A549 (cell line): ENCODE data around the gene THEM4. TPM values are rescaled to one million over a fixed set of nuclear protein-coding genes. Genes with fewer than 3 reads are reported as not detected.

ENCODE experiments used
- ATAC-seq, 2 experiments: fragments of 200-7000 bp in 1 of 2; fragments of >200 bp in 1 of 2; cut with Nextera tagmentation in 1 of 2; cut with Tn5 transposase in 1 of 2; 3 replicates each; pipeline versions ENCODE4 v1.8.0 to v1.9.1; 2018 to 2020; ENCODE audit warnings: mild to moderate bottlenecking in 1 of 2, moderate library complexity in 1 of 2
- CTCF ChIA-PET: fragments of 300-600 bp; sonication (Branson Sonifier 250); formaldehyde crosslinking; extraction: SDS; loops from one replicate; lab custom pipeline; 2021; ENCODE audit warnings: antibody characterized with exemption, inconsistent platforms; lab: Yijun Ruan, JAX
- POLR2A ChIA-PET: fragments of 350-600 bp; formaldehyde crosslinking; extraction: SDS; loops from one replicate; lab custom pipeline; 2021; ENCODE audit warnings: antibody characterized with exemption, inconsistent platforms; lab: Yijun Ruan, JAX
- DNase-seq, 2 experiments: peaks; one replicate each; pipeline versions ENCODE4 v3.0.0 to v3.0.0-alpha.2; 2011 to 2016; ENCODE audit warnings: low read depth in 1 of 2, low spot score in 1 of 2
- FAIRE-seq: peaks from 2 replicates; lab custom pipeline; 2011; peaks lifted over from hg19 to GRCh38; lab: Jason Lieb, UNC
- H3K27ac ChIP-seq, 2 experiments: fragments of >200 bp; sonication (Bioruptor Twin); formaldehyde crosslinking; 3 replicates each; pipeline ENCODE4 v1.5.1; 2016 to 2017
- H3K4me1 ChIP-seq: fragments of >200 bp; sonication (Bioruptor Twin); formaldehyde crosslinking; 3 replicates; pipeline ENCODE4 v1.6.1; 2016
- H3K4me2 ChIP-seq: fragments of >200 bp; sonication (Bioruptor Twin); formaldehyde crosslinking; 3 replicates; pipeline ENCODE4 v1.6.1; 2016
- H3K4me3 ChIP-seq: fragments of >200 bp; sonication (Bioruptor Twin); formaldehyde crosslinking; 3 replicates; pipeline ENCODE4 v1.5.1; 2016
- H3K9me3 ChIP-seq: fragments of >200 bp; sonication (Bioruptor Twin); formaldehyde crosslinking; 3 replicates; pipeline ENCODE4 v1.6.1; 2016
- BHLHE40 ChIP-seq: IDR thresholded peaks from 2 replicates; pipeline ENCODE4 v1.6.1; 2012; ENCODE audit warnings: low read depth, low read length, inconsistent platforms
- CBX2 ChIP-seq: fragments of 200-600 bp; sonication (generic); IDR thresholded peaks from 2 replicates; pipeline ENCODE4 v1.6.1; 2016; ENCODE audit warnings: low read depth, mild to moderate bottlenecking, borderline replicate concordance
- CHD4 ChIP-seq: fragments of 200-600 bp; sonication (generic); IDR thresholded peaks from 2 replicates; pipeline ENCODE4 v1.6.1; 2016; ENCODE audit warnings: antibody characterized with exemption, mild to moderate bottlenecking, borderline replicate concordance
- EHF ChIP-seq: fragments of 250-450 bp; sonication (Bioruptor Pico); IDR thresholded peaks from 2 replicates; pipeline ENCODE4 v1.5.0; 2020; ENCODE audit warnings: mild to moderate bottlenecking
- EHMT2 ChIP-seq: fragments of 200-600 bp; sonication (generic); IDR thresholded peaks from 2 replicates; pipeline ENCODE4 v1.6.1; 2016; ENCODE audit warnings: antibody characterized with exemption, low read depth, mild to moderate bottlenecking, moderate library complexity
- HOXB5 ChIP-seq: fragments of 250-450 bp; sonication (Bioruptor Pico); IDR thresholded peaks from 2 replicates; pipeline ENCODE4 v1.5.0; 2020; ENCODE audit warnings: mild to moderate bottlenecking, moderate library complexity
- KDM1A ChIP-seq: fragments of 200-600 bp; sonication (generic); IDR thresholded peaks from 2 replicates; pipeline ENCODE4 v1.6.1; 2016; ENCODE audit warnings: low read depth, mild to moderate bottlenecking
- KDM5A ChIP-seq: fragments of 200-600 bp; sonication (generic); IDR thresholded peaks from 2 replicates; pipeline ENCODE4 v1.6.1; 2016; ENCODE audit warnings: antibody characterized with exemption, mild to moderate bottlenecking
- MAFK ChIP-seq: fragments of 450-650 bp; IDR thresholded peaks from 2 replicates; pipeline ENCODE4 v1.6.1; 2014; ENCODE audit not compliant: partially characterized antibody
- MAZ ChIP-seq: fragments of 150-350 bp; IDR thresholded peaks from 2 replicates; pipeline ENCODE4 v1.6.1; 2014; ENCODE audit warnings: antibody characterized with exemption, low read depth, low read length, borderline replicate concordance
- NPAS2 ChIP-seq: fragments of 250-450 bp; sonication (Bioruptor Pico); IDR thresholded peaks from 2 replicates; pipeline ENCODE4 v1.8.0; 2022; ENCODE audit warnings: mild to moderate bottlenecking, moderate library complexity, borderline replicate concordance
- NR3C1 ChIP-seq: fragments of >200 bp; sonication (Bioruptor Twin); formaldehyde crosslinking; IDR thresholded peaks from 3 replicates; pipeline ENCODE4 v1.6.1; 2017
- POLR2AphosphoS2 ChIP-seq: conservative IDR thresholded peaks from 2 replicates; pipeline ENCODE4 v1.6.1; 2012; ENCODE audit warnings: low read length, improper control_type of control experiment, inconsistent platforms
- SREBF2 ChIP-seq: fragments of 450-650 bp; IDR thresholded peaks from 2 replicates; pipeline ENCODE4 v1.6.1; 2014; ENCODE audit warnings: mild to moderate bottlenecking, moderate library complexity
- ZFP36 ChIP-seq: fragments of 450-650 bp; IDR thresholded peaks from 2 replicates; pipeline ENCODE4 v1.6.1; 2014; ENCODE audit warnings: borderline replicate concordance; ENCODE audit not compliant: partially characterized antibody
- WGBS: methylation state at CpG from one replicate; pipeline ENCODE4 v1.1.6; 2017; ENCODE audit errors: missing lambda C conversion rate; 5-methylcytosine and 5-hydroxymethylcytosine counted together
- polyA plus RNA-seq, 4 experiments: library from polyadenylated mRNA; depleted of rRNA in 3 of 4; stranded (reverse); fragments of >200 nt; fragmentation: RNase III in 1 of 4; extraction: RNeasy Plus Mini Kit Qiagen cat#74134 plus additional on column Dnase treatment in 1 of 4; gene quantifications; 2 replicates in 3 of 4; 3 replicates in 1 of 4; pipeline ENCODE4 v1.2.3, GENCODE V29; 2011 to 2017
- TF ChIP-seq, protein P1 (sequence below): fragments of >200 bp; sonication (Bioruptor Twin); formaldehyde crosslinking; IDR thresholded peaks from 2 replicates; pipeline ENCODE4 v1.6.1; 2016
- TF ChIP-seq, protein P2 (sequence below): IDR thresholded peaks from 2 replicates; pipeline ENCODE4 v1.6.1; 2012
- TF ChIP-seq, protein P3 (sequence below): fragments of 250-450 bp; sonication (Bioruptor Pico); IDR thresholded peaks from 2 replicates; pipeline ENCODE4 v1.5.0; 2020; ENCODE audit warnings: low read depth, mild to moderate bottlenecking, moderate library complexity
- TF ChIP-seq, protein P4 (sequence below): fragments of 200-600 bp; sonication (generic); IDR thresholded peaks from 2 replicates; pipeline ENCODE4 v1.6.1; 2016; ENCODE audit warnings: antibody characterized with exemption, mild to moderate bottlenecking, moderate library complexity

THEM4 gene
- polyA plus RNA-seq, 2 of the 4 experiments (the other 2 are of a cell fraction), result 16.6 to 32.3 TPM

DNA sequence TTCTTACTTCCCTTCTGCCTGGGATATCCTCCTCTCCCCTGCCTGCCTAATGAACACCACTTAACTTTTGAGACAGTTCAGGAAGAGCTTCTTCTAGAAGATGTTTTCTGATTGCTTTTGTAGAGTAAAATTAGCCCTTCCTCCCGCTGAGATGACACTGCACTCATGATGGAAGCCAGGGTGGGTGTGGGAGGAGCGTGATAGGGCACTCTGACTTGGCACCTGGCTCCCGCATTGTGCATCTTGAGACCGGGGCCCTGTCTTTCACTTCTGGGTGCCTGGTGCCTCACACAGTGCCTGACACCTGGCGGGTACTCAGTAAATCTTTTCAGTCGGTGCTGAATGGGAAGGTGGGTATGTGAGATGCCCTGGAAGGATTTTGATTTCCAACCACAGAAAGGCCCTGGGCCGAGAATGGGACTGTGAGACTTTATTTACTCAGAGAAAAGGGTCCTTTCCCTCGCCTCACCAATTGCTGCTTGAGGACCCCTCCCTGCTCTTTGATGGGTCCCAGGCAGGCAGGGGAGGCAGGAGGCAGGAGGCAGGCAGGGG is 62.5 kb downstream of the THEM4 start:
- DNase-seq (no peak), ATAC-seq (no peak)
- Histone ChIP-seq H3K4me2 (peak overlapping the region; percentile 14; the same call in 1 of the 3 replicates), H3K27ac (no peak overlapping the region), H3K9me3 (no peaks in the 10 kb centered on the region), H3K4me3 (no peak overlapping the region), H3K4me1 (peaks cover 11% of the 10 kb centered on the region; the same call in 2 of the 3 replicates)
- ChIA-PET POLR2A (interaction anchor here (0.6 kb wide), 1 partner anchor 1480 kb away, joined by 3 read pairs; no protein-coding TSS in a partner anchor), CTCF (interaction anchor here (0.9 to 6.5 kb wide), 7 partner anchors 9 to 313 kb away, joined by 3 to 51 read pairs (median 3); no protein-coding TSS in a partner anchor)
- WGBS, result 77% methylated on average over 8 of the region's 8 CpGs
- TF ChIP-seq POLR2AphosphoS2 (no peak), MAFK (no peak), NR3C1 (no peak), ZFP36 (no peak), EHMT2 (no peak), KDM1A (no peak), CHD4 (no peak), SREBF2 (no peak), HOXB5 (no peak), EHF (no peak), CBX2 (no peak), MAZ (no peak)
- TF ChIP-seq, protein P1, sequence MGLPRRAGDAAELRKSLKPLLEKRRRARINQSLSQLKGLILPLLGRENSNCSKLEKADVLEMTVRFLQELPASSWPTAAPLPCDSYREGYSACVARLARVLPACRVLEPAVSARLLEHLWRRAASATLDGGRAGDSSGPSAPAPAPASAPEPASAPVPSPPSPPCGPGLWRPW, result no peak
- TF ChIP-seq, protein P2, sequence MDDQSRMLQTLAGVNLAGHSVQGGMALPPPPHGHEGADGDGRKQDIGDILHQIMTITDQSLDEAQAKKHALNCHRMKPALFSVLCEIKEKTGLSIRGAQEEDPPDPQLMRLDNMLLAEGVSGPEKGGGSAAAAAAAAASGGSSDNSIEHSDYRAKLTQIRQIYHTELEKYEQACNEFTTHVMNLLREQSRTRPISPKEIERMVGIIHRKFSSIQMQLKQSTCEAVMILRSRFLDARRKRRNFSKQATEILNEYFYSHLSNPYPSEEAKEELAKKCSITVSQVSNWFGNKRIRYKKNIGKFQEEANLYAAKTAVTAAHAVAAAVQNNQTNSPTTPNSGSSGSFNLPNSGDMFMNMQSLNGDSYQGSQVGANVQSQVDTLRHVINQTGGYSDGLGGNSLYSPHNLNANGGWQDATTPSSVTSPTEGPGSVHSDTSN, result no peak
- TF ChIP-seq, protein P3, sequence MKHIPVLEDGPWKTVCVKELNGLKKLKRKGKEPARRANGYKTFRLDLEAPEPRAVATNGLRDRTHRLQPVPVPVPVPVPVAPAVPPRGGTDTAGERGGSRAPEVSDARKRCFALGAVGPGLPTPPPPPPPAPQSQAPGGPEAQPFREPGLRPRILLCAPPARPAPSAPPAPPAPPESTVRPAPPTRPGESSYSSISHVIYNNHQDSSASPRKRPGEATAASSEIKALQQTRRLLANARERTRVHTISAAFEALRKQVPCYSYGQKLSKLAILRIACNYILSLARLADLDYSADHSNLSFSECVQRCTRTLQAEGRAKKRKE (CRISPR knock-in tag), result no peak
- TF ChIP-seq, protein P4, sequence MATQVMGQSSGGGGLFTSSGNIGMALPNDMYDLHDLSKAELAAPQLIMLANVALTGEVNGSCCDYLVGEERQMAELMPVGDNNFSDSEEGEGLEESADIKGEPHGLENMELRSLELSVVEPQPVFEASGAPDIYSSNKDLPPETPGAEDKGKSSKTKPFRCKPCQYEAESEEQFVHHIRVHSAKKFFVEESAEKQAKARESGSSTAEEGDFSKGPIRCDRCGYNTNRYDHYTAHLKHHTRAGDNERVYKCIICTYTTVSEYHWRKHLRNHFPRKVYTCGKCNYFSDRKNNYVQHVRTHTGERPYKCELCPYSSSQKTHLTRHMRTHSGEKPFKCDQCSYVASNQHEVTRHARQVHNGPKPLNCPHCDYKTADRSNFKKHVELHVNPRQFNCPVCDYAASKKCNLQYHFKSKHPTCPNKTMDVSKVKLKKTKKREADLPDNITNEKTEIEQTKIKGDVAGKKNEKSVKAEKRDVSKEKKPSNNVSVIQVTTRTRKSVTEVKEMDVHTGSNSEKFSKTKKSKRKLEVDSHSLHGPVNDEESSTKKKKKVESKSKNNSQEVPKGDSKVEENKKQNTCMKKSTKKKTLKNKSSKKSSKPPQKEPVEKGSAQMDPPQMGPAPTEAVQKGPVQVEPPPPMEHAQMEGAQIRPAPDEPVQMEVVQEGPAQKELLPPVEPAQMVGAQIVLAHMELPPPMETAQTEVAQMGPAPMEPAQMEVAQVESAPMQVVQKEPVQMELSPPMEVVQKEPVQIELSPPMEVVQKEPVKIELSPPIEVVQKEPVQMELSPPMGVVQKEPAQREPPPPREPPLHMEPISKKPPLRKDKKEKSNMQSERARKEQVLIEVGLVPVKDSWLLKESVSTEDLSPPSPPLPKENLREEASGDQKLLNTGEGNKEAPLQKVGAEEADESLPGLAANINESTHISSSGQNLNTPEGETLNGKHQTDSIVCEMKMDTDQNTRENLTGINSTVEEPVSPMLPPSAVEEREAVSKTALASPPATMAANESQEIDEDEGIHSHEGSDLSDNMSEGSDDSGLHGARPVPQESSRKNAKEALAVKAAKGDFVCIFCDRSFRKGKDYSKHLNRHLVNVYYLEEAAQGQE, result no peak
- TF ChIP-seq, all 56 proteins: peak for 0
- FAIRE-seq, result no peak

DNA sequence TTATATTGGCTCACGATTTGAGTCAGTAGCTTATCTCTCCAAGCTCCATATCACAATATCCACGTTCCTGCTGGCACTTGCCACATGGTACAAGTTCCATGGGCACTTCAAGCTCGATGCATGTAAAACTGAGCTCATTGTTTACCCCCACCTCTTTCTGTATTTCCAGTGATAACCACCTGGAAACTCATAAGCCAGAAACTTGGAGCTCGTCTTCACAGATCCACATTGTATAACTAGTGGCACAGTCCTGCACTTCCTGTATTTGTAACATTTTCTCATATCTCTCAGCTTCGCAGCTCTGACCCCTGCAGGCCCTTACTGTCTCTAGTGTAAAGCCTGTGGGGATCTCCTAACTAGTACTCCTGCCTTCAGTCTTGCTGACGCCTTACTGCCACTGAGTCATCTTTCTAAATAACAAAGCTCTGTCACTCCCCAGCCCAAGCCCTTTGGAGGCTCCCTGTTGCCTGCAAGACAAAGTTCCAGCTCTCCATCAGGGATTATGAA is 63.2 kb downstream of the THEM4 start:
- Histone ChIP-seq H3K4me3 (no peak overlapping the region), H3K4me1 (peaks cover 11% of the 10 kb centered on the region; the same call in 2 of the 3 replicates), H3K9me3 (no peaks in the 10 kb centered on the region), H3K4me2 (peak overlapping the region; percentile 14; the same call in 1 of the 3 replicates), H3K27ac (peak overlapping the region in 1 of 2 experiments; percentile 25; a peak in 1 of 6 replicates)
- ATAC-seq (peak; percentile 65 to 82), FAIRE-seq (no peak), DNase-seq (peak; percentile 47 to 58)
- 37% methylated on average over 6 of the region's 6 CpGs for WGBS
- POLR2A ChIA-PET, result interaction anchor here (0.6 kb wide), 1 partner anchor 1481 kb away, joined by 3 read pairs; no protein-coding TSS in a partner anchor
- CTCF ChIA-PET, result interaction anchor here (0.5 to 6.5 kb wide), 8 partner anchors 9 to 649 kb away, joined by 3 to 51 read pairs (median 4); no protein-coding TSS in a partner anchor
- TF ChIP-seq NPAS2, result no peak
- no peak for TF ChIP-seq KDM5A
- no peak for TF ChIP-seq KDM1A
- TF ChIP-seq BHLHE40, result no peak
- TF ChIP-seq, all 56 proteins: peak for 0
